ENCODE measurements around the gene SLC8A2.

GRCh38 chr19:47518854-47519253 is 47.2 kb upstream of the SLC8A2 start:
- TF ChIP-seq CTCF (IDR thresholded peaks at IDR 0.05) (no peak), POLR2AphosphoS5 (IDR thresholded peaks at IDR 0.05) (no peak), POLR2A (IDR thresholded peaks at IDR 0.05; ENCODE audit: low read depth) (no peak)
